RWPE1 (cell line): ENCODE measurements around the gene GPR141.

Experiments used
- CTCF ChIA-PET: fragments of 350-600 bp; sonication (Branson Sonifier 250); formaldehyde crosslinking; extraction: SDS; loops from one replicate; lab custom pipeline; 2021; lab: Yijun Ruan, JAX
- POLR2A ChIA-PET: fragments of 400-600 bp; formaldehyde crosslinking; extraction: SDS; loops from one replicate; lab custom pipeline; 2020; ENCODE audit warnings: antibody characterized with exemption; ENCODE audit not compliant: low non-redundant PET; lab: Yijun Ruan, JAX
- DNase-seq: peaks from one replicate; pipeline ENCODE4 v3.0.0; 2012; ENCODE audit warnings: low spot score
- H3K27ac ChIP-seq: fragments of 450-650 bp; 2 replicates; pipeline ENCODE4 v1.5.1; 2017
- CTCF ChIP-seq: fragments of 450-650 bp; conservative IDR thresholded peaks from 2 replicates; pipeline ENCODE4 v1.5.1; 2017; ENCODE audit warnings: low read depth, mild to moderate bottlenecking

GPR141 gene

GRCh38 chr7:37709631-37710509, 26.3 kb downstream of the GPR141 start:
- no peak for TF ChIP-seq CTCF
- no peak for DNase-seq
- ChIA-PET CTCF (no interaction called here), POLR2A (no interaction called here)
- no peak overlapping the region for H3K27ac ChIP-seq

GRCh38 chr7:37713613-37714012, 30.0 kb downstream of the GPR141 start:
- DNase-seq = no peak
- no peak for TF ChIP-seq CTCF
- ChIA-PET POLR2A (no interaction called here), CTCF (no interaction called here)
- H3K27ac ChIP-seq = no peak overlapping the region

GRCh38 chr7:37714606-37715005, 31.0 kb downstream of the GPR141 start:
- ChIA-PET CTCF (no interaction called here), POLR2A (no interaction called here)
- H3K27ac ChIP-seq = no peak overlapping the region
- TF ChIP-seq CTCF = no peak
- no peak for DNase-seq

- H3K27ac ChIP-seq = no peak overlapping the region
- DNase-seq = no peak
- no peak for TF ChIP-seq CTCF
- ChIA-PET POLR2A (no interaction called here), CTCF (interaction anchor here (0.6 kb wide), 2 partner anchors 130 to 204 kb away, joined by 3 read pairs; no protein-coding TSS in a partner anchor)
These were observed 35.0 kb downstream of the GPR141 start for GRCh38 chr7:37718585-37718984.

GRCh38 chr7:37719077-37719476, 35.5 kb downstream of the GPR141 start:
- H3K27ac ChIP-seq = no peak overlapping the region
- CTCF ChIA-PET = interaction anchor here (0.6 kb wide), 2 partner anchors 130 to 205 kb away, joined by 3 read pairs; no protein-coding TSS in a partner anchor
- POLR2A ChIA-PET = no interaction called here
- DNase-seq = no peak
- no peak for TF ChIP-seq CTCF

- no peak overlapping the region for H3K27ac ChIP-seq
These were observed 41.2 kb downstream of the GPR141 start for GRCh38 chr7:37724732-37725131.

More at GRCh38 chr7:37724732-37725131, 41.2 kb downstream of the GPR141 start:
- ChIA-PET CTCF (interaction anchor here (0.6 kb wide), 1 partner anchor 159 kb away, joined by 3 read pairs; no protein-coding TSS in a partner anchor), POLR2A (no interaction called here)
- DNase-seq = no peak
- TF ChIP-seq CTCF = no peak
